HG02763 (cell line): Measurements from ENCODE around the gene COL25A1.
"Not testable (repeated sequence)": the region's sequence is repeated elsewhere in the genome, so short reads cannot be mapped to it uniquely, and the experiment has no call there.

ENCODE experiments used
- ATAC-seq: cut with Tn5 transposase; IDR thresholded peaks from one replicate; pipeline ENCODE4 v1.9.1; 2021; ENCODE audit warnings: mild to moderate bottlenecking, moderate library complexity; ENCODE audit not compliant: unreplicated experiment

The COL25A1 gene

DNA sequence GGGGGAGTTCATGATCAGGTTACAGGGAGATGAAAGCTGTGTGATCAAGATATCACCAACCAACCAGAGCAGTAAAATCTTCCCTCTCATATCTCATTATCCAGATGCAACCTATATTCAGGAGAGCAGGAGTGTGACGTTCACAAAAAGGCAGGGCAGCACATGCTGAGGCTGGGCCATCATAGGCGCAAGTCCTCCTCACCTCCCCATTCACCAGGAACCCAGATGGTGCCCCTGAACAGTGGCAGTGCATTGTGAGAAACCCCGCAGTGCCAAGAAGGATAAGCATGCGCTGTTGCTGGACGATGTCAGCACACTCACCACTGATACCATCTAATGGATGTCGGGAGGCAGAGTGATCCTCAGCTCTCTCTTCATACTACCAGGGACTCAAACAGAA lies 170.9 kb downstream of the COL25A1 start:
- no peak for ATAC-seq

DNA sequence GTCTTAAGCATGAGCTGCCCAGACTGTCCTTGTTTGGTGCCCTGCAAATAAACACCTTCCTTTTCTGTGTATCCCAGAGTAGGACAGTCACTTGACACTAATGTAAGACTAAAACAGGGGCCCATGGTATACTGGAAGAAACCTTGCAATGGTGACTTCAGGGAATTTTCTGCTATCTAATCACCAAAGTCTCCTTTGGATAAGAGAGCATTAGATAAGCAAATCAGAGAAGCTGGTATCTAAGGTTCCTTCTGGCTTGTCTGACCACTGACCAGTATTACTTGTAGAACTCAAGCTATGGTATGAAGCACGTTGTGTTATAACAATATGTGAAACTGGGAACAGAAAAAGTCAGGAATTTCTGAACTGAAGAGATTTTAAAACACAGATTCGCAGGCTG lies 173.9 kb downstream of the COL25A1 start:
- ATAC-seq: no peak

DNA sequence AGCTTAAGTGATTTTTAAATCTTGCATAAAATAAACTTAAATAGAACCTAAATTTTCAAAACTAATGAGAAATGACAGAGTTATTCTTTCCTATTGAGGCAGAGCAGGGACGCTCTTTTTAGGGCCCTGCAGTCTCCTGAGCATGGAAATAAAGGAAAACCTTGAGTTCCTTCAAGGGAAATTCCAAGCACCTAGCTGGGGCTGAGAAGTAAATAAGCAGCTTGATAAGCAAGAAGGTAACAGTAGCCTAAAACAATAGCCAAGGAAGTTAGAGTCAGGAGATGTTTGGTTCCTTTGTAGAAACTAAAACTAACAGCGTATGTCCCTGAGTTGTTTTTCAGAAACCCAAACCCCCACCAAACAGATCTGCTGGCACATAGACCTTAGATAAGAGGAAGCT lies 174.6 kb downstream of the COL25A1 start:
- no peak for ATAC-seq

DNA sequence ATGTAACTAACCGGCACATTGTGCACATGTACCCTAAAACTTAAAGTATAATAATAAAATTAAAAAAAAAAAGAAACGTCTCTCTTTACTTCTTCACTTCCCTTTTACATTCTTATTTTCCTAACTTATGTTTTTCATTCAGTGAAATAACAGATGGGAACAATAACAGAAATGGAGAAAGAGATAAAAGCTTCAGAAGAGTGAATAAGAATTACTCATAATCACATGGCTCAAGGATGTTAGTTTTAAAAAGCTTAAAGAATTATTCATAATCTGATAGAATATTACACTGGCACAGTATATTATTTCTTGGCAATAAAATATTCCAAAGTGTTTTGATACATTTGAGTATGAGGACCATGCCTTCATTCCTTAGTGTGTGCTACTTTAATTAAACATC lies 175.6 kb downstream of the COL25A1 start:
- ATAC-seq: no peak

DNA sequence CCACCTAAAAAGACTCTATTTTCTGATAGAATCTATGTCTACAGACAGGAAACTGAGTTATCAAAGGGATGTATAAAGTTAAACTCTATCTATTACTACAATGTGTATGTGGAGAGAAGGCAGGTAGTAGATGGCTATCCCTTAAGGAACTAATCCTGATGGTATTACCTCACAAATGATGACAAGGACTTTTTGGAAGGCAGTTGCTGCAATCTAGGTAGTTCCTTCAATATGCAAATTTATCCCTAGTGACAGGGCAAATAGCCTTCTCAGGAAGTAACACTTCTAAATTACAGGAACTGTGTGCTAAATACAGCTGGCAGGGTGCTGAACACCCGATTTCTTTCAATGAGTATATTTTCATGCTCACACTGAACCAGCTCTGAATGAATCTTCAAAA lies 177.4 kb downstream of the COL25A1 start:
- ATAC-seq: no peak

DNA sequence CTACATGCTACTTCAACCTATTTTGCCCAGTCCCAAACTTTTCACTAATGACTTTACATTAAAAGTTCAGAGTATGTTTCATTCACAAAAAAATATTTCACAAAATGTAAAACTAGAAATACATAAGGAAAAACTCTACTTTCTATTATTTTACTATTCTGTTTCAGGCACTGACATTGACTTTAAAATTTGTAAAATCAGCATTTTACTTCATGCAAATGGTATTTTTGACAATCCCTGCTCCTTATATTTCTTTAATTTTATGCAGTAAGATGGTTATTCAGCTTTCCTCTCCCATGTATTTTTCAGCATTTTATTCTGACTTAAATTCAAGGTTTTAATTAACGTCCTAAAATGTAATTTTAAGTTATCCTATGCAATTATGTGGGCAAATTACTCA lies 178.5 kb downstream of the COL25A1 start:
- ATAC-seq: no peak

DNA sequence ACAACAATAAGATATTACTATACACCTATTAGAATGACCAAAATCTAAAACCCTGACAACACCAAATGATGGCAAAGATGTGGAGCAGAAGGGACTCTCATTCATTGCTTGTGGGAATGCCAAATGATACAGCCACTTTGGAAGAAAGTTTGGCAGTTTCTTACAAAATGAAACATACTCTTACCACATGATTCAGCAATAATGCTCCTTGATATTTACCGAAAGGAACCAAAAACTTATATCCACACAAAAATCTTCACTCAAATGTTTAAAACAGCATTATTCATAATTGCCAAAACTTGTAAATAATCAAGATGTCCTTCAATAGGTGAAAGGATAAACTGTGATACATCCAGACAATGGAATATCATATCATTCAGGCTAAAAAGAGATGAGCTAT lies 180.9 kb downstream of the COL25A1 start:
- no peak for ATAC-seq

DNA sequence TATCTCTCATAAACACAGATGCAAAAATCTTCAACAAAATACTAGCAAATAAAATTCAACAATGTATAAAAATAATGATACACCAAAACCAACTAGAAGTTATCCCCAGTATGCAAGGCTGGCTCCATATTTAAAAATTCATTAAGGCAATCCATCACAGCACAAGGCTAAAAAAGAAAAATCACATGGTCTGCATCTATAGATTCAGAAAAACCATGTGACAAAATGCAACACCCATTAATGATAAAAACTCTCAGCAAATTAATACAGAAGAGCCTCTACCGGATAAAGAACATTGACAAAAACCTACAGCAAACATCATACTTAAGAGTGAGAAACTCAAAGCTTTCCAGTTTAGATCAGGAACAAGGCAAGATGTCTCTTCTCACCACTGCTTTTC lies 182.6 kb downstream of the COL25A1 start:
- ATAC-seq: no peak

DNA sequence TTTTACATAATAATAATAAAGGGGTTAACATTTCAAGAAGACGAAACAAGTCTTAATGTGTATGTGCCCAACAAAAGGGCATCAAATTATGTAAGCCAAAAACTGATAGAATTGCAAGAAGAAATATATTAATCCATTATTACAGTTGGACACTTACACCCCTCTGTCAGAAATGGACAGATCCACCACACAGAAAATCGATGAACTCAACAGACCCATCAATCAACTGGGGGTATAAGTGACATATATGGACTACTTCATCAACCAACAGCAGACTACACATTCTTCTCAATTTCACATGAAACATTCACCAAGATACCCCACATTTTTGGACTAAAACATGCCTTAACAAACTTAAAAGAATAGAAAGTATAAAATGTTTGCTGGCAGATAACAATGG lies 183.8 kb downstream of the COL25A1 start:
- ATAC-seq: no peak

DNA sequence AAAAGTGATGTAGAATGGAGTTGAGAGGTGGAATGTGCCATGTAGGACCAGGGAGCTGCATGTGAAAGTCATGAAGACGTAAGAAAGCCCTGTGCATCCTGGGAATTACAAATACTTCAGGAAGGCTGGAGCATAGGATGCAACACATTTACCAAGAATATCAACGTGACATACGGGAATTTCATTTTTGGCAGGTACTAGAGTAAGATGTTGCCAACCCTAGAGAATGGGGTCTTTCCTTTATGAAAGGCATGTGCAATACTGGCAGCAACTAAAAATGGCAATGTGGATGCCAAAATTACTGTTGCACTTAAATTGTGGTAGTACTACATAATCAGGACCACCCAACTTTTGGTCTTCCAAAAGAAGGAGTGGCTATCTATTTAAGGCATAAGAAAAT lies 188.0 kb downstream of the COL25A1 start:
- ATAC-seq: no peak

DNA sequence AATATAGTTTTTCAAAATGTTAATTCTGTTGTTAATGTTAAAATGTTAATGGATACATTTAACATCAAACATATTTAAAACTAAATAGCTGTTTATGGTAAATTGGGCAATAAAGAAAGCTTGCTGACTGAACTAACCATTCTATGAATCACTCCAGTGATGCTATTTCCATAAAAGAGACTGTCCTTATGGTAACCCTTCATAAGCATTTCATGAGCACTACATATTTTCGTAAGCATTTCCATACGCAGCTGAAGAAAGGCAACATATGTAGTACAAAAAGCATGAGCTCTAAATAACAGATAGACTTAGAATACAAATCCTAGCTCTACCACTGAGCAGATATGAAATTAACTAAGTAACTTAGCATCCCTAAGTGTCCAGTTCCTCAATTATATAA lies 188.9 kb downstream of the COL25A1 start:
- ATAC-seq: no peak

DNA sequence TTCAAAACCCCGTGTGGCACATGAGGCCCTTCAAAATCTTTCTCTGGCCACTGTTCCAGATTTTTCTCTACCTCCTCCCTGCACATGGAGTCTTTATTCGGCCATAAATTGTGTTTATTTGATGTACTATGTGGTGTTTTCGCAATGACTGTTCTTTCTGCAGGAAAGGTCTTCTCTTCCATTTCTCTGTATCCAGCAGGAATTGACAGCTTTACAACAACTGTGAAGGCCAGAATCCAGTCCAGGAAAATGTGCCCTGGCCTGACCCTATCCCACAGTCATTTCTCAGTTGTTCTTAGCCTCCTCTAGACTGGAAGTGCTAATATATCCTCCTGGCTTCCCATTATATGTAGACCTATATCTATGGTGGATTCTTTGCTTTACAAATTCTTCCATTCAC lies 191.4 kb downstream of the COL25A1 start:
- ATAC-seq: no peak

DNA sequence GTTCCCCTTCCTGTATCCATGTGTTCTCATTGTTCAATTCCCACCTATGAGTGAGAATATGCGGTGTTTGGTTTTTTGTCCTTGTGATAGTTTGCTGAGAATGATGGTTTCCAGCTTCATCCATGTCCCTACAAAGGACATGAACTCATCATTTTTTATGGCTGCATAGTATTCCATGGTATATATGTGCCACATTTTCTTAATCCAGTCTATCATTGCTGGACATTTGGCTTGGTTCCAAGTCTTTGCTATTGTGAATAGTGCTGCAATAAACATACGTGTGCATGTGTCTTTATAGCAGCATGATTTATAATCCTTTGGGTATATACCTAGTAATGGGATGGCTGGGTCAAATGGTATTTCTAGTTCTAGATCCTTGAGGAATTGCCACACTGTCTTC lies 194.2 kb downstream of the COL25A1 start:
- ATAC-seq: not testable (repeated sequence)

DNA sequence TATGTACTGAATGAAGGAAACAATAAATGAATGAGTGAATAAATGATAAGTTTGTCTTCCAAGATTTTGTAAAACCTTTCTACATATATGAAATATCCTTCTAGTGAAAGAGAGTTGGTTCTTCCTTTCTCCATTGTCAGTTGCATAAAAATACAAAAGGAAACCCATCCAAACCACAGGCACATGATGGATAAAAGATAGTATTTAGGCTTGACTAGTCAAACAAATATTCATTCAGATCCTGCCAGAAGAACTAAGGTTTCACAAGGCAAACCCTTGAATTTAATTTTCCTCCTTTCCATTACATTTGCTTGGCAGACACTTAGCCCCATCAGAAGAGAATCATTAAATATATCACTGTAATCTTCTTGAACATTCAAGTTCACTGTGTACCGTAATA lies 208.4 kb downstream of the COL25A1 start:
- no peak for ATAC-seq

DNA sequence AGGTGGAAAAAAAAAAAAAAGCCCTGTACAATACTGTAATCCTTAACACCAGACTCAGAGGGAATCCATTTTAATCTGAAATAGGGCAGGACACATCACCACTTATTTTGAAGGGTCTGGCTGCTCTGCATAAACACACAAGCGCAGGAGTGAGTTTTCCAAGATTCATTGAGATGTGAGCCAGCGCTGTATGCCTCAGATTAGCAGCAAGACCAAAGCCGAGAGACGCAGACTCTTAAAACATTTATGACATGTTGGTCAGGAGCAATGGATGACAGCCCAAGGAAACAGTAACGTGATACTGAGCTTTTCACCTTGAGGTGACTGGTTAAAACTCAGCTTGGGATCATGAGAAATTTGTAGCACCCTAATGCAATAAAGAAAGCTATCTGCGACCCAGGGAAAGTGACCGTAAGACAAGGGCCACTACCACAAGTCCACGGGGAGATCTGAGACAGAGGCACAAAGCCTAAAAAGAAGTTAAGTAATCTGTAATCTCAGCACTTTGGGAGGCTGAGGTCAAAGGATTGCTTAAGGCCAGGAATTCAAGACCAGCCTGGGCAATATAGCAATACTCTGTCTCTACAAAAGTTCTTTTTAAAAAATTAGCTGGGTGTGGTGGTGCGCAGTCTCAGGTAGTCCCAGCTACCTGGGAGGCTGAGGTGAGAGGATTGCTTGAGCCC lies 210.6 kb downstream of the COL25A1 start:
- ATAC-seq: no peak

DNA sequence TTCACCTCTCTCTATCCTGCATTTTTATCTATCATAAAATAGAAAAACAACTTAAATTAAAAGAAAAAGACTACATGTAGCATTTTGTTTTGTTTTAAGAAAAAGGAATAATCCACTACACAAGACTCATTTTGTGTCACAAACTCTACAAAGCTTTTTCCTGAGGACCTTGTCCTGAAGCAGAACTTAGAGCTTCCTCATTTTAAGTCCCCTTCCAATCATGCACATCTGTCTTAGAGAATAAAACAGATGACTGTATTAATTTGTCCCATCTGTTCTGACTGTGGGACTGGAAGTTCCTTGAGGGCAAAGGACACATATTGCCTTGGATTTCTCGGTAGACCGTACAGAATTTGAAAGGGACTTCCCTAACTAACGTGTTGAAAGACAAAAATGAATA lies 218.5 kb downstream of the COL25A1 start:
- ATAC-seq: no peak

DNA sequence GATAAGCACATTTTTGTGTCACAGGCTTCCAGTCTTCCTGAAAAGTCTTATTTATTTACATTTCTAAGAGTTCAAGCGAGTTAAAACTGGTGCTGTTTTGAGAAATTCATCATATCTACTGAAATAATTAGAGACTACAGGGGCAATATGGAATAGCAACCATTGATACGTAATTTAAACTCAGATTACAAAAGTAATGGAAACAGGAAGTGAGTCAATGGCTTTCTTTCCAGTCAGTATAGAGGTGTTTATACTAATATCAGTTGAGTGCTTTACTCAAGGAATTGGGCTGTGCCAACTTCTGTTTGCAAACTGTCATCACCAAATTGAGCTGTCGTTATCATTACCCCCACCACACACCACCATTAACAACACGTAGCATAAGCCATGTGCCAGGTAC lies 222.7 kb downstream of the COL25A1 start:
- ATAC-seq: no peak

DNA sequence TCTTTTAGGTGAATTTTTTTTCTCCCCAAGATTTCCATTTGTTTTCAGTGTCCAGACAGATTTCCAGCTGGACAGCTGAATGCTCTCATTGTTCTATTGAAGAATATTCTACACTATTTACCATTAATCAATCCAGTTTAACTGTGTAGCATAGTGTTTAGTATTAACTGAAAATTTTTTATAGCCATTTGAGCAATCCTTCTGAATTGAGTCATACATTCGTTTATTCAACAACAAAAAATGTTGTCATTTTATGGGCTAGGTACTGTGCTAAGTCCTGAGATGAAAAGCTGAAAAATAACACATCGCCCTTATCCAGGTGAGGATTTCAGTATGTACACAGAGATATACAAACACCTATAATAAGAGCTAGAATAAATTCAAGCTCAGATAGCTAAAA lies 223.3 kb downstream of the COL25A1 start:
- no peak for ATAC-seq

DNA sequence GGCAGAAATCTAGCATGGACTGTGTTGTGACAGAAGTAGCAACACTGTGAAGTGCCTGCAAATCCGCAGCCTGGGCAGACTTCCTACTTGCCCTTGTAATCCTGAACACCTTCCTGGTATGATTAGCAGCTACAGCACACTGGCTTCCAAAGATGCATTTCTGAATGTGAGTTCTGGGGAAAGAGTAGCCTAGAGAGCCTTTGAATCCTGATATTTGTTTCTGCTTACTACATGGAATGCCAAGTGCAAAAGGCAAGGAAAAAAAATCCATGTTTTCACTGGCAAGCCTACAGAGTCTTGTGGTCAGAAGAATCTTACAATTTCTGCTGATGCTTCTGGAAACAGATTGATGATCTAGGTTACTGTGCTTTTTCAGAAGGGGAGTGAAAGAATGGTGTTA lies 223.7 kb downstream of the COL25A1 start:
- ATAC-seq: no peak

DNA sequence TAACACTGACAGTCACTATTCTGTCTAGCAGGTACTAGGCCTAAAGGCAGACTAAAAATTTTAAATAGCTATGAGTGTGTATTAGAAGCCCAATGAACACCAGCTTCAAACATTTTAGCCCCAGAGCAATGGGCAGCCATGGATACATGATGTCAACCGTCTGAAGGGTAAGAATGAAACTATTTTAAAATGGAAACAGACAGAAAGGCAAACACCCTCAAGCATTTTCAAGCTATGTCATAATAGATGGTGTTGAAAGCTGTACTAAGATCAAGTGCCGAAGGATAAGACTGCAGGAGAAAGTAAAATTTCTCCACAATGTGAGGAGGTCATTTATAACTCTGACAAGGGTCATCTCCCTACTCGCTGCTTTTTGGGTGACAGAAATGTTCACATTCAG lies 225.0 kb downstream of the COL25A1 start:
- no peak for ATAC-seq

DNA sequence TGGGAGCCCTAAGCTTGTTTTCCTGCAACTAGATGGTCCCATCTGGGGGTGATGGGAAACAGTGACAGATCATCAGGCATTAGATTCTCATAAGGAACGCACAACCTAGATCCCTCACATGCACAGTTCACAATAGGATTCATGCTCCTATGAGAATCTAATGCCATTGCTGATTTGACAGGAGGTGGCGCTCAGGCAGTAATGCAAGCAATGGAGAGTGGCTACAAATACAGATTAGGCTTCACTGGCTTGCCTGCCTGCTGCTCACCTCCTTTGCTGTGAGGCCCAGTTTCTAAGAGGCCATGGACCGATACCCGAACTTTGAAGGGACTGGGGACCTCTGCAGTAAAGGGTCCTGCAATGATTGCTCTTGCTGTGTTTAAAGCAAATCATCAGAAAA lies 225.7 kb downstream of the COL25A1 start:
- not testable (repeated sequence) for ATAC-seq

DNA sequence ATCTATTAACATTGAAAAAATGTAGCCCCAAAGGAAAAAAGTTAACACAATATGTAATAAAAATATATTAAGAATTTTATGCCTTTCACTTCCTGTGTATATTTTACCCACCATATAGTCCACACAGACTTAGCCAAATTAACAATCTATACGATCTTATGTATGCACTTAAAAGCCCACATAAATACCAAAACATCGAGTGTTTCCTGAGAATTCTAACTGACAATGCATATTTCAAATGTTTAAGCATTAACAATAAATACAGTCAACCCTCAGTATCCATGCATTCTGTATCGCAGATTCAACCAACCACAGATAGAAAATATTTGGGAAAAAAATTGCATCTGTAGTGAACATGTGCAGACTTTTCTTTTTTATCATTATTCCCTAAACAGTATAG lies 226.8 kb downstream of the COL25A1 start:
- ATAC-seq: no peak

DNA sequence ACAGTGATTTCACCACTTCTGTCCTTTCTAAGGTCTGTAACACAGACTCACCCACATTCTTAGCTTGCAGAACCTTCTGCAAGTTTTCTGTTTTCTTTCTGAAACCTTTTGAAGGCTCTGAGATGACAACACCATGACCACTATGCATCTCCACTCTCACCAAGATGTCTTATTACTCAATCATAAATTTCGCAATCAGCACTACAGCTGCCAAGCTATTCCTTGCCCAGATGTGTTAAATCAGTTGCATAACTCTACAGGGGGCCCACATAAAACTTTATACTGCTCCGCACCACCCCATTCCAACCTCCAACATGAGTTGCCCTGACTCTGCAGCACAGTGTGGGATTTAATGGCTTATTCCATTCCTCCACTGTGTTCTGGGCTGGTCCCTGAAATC lies 229.9 kb downstream of the COL25A1 start:
- ATAC-seq: no peak
